Measurements from ENCODE around the gene SMCO2. TPM values are rescaled to one million over a fixed set of nuclear protein-coding genes. Genes with fewer than 3 reads are reported as not detected.

The SMCO2 gene
- total and polyA plus RNA-seq, 9 of the 15 experiments (the other 6 are each of a cell fraction or from before 2014, with no cell fraction given) = not detected

Other genes starting within 250 kb of the SMCO2 start
- gene STK38L, start 202.4 kb upstream of the SMCO2 start, total RNA-seq (2014; rRNA removed) = 6.0 and 7.0 TPM in 2 replicates
- 9.2 and 10.6 TPM in 2 replicates for gene STK38L, start 202.4 kb upstream of the SMCO2 start, total RNA-seq (2014; rRNA removed; fragmentation: Illumina TruSeq; extraction: Trizol)
- gene STK38L, start 202.4 kb upstream of the SMCO2 start, total RNA-seq (2015; rRNA removed; fragmentation: Illumina TruSeq; extraction: Trizol) = 5.9 and 7.9 TPM in 2 replicates
- gene STK38L, start 202.4 kb upstream of the SMCO2 start, total RNA-seq (2021) = 9.2 and 9.3 TPM in 2 replicates
- gene STK38L, start 202.4 kb upstream of the SMCO2 start, polyA plus RNA-seq (2011; rRNA removed) = 2.9 and 6.8 TPM in 2 replicates
- 7.1 and 10.7 TPM in 2 replicates for gene STK38L, start 202.4 kb upstream of the SMCO2 start, polyA plus RNA-seq (2014; fragmentation: Illumina TruSeq; extraction: Trizol)
- gene STK38L, start 202.4 kb upstream of the SMCO2 start, polyA plus RNA-seq (2014; fragmentation: Nextera tagmentation; extraction: Ambion mirVana) = 1 to 10 TPM; 2.6 to 3.2 TPM
- gene STK38L, start 202.4 kb upstream of the SMCO2 start, polyA plus RNA-seq (2014; rRNA removed) = 6.9 and 8.1 TPM in 2 replicates
- 0.16 and 0.50 TPM in 2 replicates for gene BMAL2, start 113.9 kb upstream of the SMCO2 start, total RNA-seq (2014; rRNA removed)
- 0.62 and 0.70 TPM in 2 replicates for gene BMAL2, start 113.9 kb upstream of the SMCO2 start, total RNA-seq (2014; rRNA removed; fragmentation: Illumina TruSeq; extraction: Trizol)
- gene BMAL2, start 113.9 kb upstream of the SMCO2 start, total RNA-seq (2015; rRNA removed; fragmentation: Illumina TruSeq; extraction: Trizol) = 0.45 and 0.72 TPM in 2 replicates
- 0.38 and 0.60 TPM in 2 replicates for gene BMAL2, start 113.9 kb upstream of the SMCO2 start, total RNA-seq (2021)
- 0.16 and 1.1 TPM in 2 replicates for gene BMAL2, start 113.9 kb upstream of the SMCO2 start, polyA plus RNA-seq (2011; rRNA removed)
- 0.40 and 0.42 TPM in 2 replicates for gene BMAL2, start 113.9 kb upstream of the SMCO2 start, polyA plus RNA-seq (2014; fragmentation: Illumina TruSeq; extraction: Trizol)
- gene BMAL2, start 113.9 kb upstream of the SMCO2 start, polyA plus RNA-seq (2014; fragmentation: Nextera tagmentation; extraction: Ambion mirVana) = under 1 TPM; 0.01 to 0.04 TPM
- gene BMAL2, start 113.9 kb upstream of the SMCO2 start, polyA plus RNA-seq (2014; rRNA removed) = 0.13 and 0.17 TPM in 2 replicates
- gene PPFIBP1, start 77.5 kb downstream of the SMCO2 start, total RNA-seq (2014; rRNA removed) = 2.9 and 3.5 TPM in 2 replicates
- 2.2 TPM in 2 replicates for gene PPFIBP1, start 77.5 kb downstream of the SMCO2 start, total RNA-seq (2014; rRNA removed; fragmentation: Illumina TruSeq; extraction: Trizol)
- 1.8 and 1.9 TPM in 2 replicates for gene PPFIBP1, start 77.5 kb downstream of the SMCO2 start, total RNA-seq (2015; rRNA removed; fragmentation: Illumina TruSeq; extraction: Trizol)
- 3.5 and 3.6 TPM in 2 replicates for gene PPFIBP1, start 77.5 kb downstream of the SMCO2 start, total RNA-seq (2021)
- 0.95 and 2.9 TPM in 2 replicates for gene PPFIBP1, start 77.5 kb downstream of the SMCO2 start, polyA plus RNA-seq (2011; rRNA removed)
- 1.7 and 1.8 TPM in 2 replicates for gene PPFIBP1, start 77.5 kb downstream of the SMCO2 start, polyA plus RNA-seq (2014; fragmentation: Illumina TruSeq; extraction: Trizol)
- gene PPFIBP1, start 77.5 kb downstream of the SMCO2 start, polyA plus RNA-seq (2014; fragmentation: Nextera tagmentation; extraction: Ambion mirVana) = under 1 TPM; 0.46 to 0.59 TPM
- gene PPFIBP1, start 77.5 kb downstream of the SMCO2 start, polyA plus RNA-seq (2014; rRNA removed) = 1.2 and 2.9 TPM in 2 replicates
- not detected in 2 replicates for gene REP15, start 249.7 kb downstream of the SMCO2 start, total RNA-seq (2014; rRNA removed)
- gene REP15, start 249.7 kb downstream of the SMCO2 start, total RNA-seq (2014; rRNA removed; fragmentation: Illumina TruSeq; extraction: Trizol) = not detected in 2 replicates
- gene REP15, start 249.7 kb downstream of the SMCO2 start, total RNA-seq (2015; rRNA removed; fragmentation: Illumina TruSeq; extraction: Trizol) = not detected in 2 replicates
- not detected in 2 replicates for gene REP15, start 249.7 kb downstream of the SMCO2 start, total RNA-seq (2021)
- not detected in 2 replicates for gene REP15, start 249.7 kb downstream of the SMCO2 start, polyA plus RNA-seq (2011; rRNA removed)
- not detected in 2 replicates for gene REP15, start 249.7 kb downstream of the SMCO2 start, polyA plus RNA-seq (2014; fragmentation: Illumina TruSeq; extraction: Trizol)
- not detected for gene REP15, start 249.7 kb downstream of the SMCO2 start, polyA plus RNA-seq (2014; fragmentation: Nextera tagmentation; extraction: Ambion mirVana)
- not detected in 2 replicates for gene REP15, start 249.7 kb downstream of the SMCO2 start, polyA plus RNA-seq (2014; rRNA removed)

Data from K562 (cell line).